Stromal cell of bone marrow (primary cell): ENCODE data around the gene PHYHIPL.

Source experiments
- DNase-seq: peaks from one replicate; pipeline ENCODE4 v3.0.0-alpha.2; 2012; ENCODE audit warnings: low read depth

Gene PHYHIPL

DNA sequence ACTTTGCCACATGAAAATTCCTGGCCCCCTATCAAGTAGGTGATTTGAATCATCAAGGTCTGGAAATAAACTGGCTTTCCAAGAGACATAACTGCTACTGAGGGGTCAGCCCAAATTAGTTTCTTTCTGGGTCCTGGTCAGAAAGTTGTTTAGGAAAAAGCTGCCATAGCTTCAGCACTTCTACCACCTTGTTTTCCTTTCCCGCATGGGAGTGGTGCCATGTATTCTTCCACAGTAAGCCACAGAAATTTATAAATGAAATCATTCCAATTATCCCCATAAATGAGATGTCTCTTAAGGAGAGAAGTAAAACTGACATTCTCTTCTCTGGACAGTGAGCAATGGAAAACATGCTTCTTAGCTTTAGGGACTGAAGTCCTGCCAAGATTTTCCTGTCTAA, 80.8 kb downstream of the PHYHIPL start:
- DNase-seq = no peak

GRCh38 chr10:59258890-59259289, 82.4 kb downstream of the PHYHIPL start:
- DNase-seq = no peak

GRCh38 chr10:59265141-59265540, 88.7 kb downstream of the PHYHIPL start:
- DNase-seq = no peak

- no peak for DNase-seq
Observed at GRCh38 chr10:59266321-59266720, 89.9 kb downstream of the PHYHIPL start.

DNA sequence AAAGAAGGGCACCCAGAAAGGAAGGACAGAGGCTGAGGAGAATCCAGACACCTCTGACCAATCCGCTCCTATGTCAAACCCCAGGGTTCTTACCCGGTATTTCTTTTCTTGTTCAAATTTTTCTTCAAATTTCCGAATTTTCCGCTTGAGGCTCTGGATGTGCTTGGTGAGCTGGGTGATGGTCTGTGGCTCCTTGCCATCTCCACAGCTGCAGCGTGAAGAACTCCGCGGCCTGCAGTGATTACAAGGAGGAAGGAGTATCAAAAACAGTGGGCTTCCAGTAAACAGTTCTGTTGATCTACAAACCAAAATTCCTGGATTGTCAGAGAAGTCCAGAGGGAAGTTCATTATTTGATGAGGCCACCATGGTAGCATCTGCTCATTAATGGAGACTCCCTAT, 92.0 kb downstream of the PHYHIPL start:
- DNase-seq = no peak

DNA sequence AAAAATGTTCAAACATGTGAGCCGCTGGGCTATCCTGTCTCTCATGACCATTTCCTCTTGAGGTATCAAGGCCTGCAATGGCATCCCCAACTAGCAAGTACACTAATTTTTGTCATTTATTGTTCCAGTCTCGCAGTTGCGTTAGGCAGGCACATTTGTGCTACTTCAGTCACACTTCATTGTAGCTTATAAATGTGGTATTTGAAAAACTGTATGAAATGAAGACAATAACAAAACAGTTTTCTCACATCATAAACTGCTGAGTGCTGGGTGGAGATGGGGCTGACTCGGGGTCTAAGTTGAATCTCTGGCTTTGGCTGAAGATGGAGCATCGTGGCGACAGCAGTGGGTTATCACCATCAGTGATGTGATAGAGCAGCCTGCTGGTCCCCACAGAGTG, 93.2 kb downstream of the PHYHIPL start:
- no peak for DNase-seq

GRCh38 chr10:59270492-59270891, 94.0 kb downstream of the PHYHIPL start:
- DNase-seq = no peak

DNA sequence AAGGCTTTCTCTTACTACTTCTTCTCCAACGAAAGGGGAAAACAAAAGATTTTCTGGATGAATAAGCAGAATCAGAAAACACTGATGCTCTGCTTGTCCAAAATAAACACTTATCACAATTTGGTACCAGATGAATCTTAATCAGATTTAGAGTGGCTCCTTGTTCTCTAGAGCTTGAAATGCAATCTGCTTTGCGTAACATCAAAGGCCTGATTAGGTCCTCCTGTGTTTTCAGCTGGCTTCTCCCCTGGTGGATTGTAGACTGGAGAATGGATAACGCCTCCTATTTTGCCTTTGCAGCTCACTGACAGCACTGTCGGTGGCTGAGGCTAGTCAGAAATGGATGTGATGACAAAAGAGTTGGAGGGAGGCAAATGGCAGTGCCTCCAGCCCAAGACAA, 94.7 kb downstream of the PHYHIPL start:
- DNase-seq = no peak

GRCh38 chr10:59272061-59272460, 95.6 kb downstream of the PHYHIPL start:
- DNase-seq = no peak

DNA sequence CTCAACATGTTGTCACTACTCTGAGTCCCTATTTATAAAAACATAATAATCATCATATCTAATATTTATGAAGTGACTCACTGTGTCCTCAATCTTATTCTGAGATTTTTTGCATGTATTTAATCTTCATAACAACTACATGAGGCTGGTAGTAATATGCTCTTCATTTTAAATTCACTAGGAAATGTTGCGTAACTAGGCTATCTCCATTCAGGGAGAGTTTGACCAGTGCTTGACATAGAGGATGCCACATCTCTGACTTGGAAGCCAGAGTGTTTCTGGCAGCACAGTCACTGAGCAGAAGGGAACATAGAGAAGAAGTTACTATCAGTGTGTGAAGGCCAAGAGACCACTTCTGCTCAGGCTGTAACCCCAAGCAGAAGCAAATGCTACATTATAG, 97.0 kb downstream of the PHYHIPL start:
- peak; percentile 30 for DNase-seq

DNA sequence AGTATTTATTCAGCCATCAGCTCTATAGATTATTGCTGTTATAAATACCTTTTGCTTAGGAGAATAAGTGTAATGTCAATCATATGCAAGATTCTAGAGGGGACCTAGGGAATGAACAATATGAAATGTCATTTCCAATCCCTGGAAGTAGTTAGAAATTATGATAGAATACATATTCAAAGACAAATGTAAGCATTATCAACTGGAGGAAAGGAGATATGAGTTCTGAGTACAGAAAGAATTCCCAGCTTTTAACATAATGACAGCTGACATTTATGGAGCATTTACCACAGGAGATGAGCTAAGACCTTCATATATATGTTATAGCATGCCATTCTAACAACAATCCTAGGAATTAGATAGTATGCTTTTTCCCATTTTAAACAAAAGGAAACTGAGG, 99.7 kb downstream of the PHYHIPL start:
- DNase-seq = no peak

DNA sequence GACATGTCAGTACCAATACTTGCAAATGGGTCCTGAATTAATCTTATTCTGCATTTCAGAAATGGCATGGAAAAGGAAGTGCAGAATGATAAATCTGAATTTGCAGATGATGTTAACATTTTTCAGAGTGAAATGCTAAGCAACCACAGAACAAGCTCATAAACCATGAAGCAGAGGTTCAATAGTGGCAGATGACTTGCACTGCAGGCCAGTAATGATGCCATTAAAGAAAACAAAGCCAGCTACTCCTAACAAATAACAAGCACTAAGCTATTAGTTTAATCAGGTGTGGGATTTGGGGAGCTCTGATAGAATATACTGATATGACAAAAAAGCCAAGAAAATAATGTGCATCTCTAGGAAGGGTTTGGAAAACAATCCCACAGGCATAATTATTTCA, 100.5 kb downstream of the PHYHIPL start:
- DNase-seq = no peak

DNA sequence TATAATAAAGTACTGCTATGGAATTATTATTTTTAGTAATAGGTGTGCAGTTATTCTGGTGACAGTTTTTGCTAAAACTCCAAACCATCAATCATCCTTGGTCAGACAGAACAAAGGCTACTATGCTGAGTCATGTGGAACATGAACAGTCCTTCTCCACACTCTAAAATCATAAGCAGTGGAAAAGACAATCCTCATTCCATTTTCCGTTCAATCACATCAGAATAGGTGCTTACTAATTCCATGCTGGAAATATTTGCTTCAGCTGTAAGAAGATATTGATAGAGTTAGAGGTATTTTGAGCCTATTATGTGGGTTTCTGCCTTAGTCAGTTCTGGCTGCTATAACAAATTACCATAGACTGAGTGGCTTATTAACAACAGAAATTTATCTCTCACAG, 103.0 kb downstream of the PHYHIPL start:
- no peak for DNase-seq

DNA sequence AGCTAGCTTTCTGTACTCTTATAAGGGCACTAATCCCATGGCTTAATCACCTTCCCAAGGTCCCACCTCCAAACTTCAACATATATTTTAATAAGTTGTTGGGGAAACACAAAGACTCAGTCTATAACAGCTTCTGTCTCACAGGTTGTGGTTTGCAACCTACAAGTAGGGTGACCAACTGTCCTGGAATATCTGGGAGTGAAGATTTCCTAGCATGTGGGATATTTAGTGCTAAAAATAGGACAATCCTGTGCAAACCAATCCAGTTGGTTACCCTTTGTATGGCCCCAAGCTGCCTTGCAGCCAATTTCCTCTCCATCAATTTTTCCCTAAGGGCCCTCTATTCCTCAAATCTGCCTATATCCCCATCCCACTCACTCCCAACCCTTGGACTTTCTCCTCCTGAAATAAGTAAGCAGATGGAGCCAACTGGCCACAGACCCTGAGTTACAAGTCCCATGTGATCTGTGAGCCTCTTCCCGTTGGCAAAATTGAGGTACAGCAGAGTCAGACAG, 103.6 kb downstream of the PHYHIPL start:
- DNase-seq = no peak

GRCh38 chr10:59281861-59282260, 105.4 kb downstream of the PHYHIPL start:
- no peak for DNase-seq

DNA sequence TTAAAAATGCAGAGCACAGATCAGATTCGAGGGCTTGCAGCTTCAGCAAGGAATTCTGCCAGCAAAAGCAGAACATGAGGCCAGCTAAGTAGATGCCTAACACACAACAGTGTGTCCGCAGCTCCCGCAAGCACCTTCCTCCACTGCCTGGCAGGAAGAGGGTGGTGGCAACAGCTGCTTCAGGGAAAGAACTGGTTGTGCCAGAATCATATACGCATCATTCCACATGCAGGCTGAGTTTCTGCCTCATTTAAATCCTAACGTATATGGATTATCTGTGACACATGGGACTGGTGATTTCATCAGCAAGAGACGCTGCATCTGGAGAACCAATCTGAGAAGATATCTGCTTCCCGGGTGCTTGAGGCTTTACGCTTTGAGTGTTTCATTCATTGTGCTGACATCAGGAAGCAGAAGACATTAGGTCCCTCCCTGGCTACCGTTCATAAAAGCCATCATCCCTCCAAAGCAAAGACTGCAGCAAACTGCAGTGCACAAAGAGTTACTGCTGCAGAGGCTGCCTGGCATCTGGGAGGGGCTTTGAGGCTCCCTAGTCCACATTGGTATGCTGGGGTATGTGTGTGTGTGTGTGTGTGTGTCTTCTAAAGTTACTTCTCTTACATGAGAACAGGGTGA, 107.1 kb downstream of the PHYHIPL start:
- DNase-seq = no peak

DNA sequence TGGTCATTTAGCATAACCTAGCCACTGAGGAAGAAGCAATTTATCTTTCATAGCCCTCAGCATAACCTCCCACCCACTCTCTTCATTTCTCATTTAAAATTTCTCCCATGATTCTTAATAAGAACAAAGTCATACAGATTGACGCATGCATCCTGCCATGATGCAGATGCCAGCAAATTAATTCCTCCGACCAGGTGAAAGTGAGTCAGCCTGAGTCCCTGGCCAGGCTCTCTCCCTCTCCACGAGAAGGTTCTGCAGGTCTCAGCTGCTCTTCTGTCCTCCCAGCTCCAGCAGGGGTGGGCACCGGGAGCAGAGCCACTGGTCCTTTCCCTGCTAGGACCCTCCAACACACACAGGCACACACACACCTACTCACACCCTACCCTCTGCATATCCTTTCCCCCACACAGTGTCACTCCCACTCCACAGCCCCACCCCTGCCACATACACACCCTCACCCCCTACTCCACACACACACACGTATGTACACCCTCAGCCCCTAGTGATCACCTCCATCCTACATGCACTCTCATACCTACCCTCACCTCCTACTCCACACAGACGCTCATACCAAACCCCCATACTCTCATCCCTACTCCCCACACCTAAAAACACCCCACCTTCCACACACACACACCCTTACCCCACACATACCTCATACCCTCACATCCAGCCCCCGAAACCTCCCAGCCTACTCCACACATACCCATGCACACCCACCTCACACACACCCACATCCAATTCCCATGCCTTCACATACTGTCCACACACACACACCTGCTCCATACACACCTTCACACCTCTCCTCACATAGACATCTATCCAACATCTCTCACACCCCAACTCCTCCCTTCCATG, 107.9 kb downstream of the PHYHIPL start:
- DNase-seq = no peak

DNA sequence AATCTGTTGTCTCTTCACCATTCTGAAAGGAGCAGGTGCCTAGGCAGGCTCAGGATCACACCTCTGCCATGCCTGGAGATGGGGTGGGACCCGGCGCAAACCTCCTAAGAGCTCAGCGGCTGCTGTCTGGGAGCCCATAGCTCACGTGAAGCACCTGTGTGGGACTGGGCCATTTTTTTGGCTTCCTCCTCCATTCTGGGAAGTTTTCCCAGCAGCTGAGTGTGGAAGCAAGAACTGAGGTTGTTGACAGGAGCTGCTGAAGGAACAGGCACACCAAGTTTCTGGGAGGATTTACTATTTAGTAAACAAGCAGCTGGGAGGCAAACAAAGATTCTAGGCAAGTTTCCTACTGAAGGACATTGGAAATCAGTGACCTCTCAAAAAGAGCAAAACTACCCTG, 108.6 kb downstream of the PHYHIPL start:
- no peak for DNase-seq

- DNase-seq = no peak
Observed at GRCh38 chr10:59285848-59286247, 109.4 kb downstream of the PHYHIPL start.

GRCh38 chr10:59287587-59288255, 111.3 kb downstream of the PHYHIPL start:
- DNase-seq = no peak

DNA sequence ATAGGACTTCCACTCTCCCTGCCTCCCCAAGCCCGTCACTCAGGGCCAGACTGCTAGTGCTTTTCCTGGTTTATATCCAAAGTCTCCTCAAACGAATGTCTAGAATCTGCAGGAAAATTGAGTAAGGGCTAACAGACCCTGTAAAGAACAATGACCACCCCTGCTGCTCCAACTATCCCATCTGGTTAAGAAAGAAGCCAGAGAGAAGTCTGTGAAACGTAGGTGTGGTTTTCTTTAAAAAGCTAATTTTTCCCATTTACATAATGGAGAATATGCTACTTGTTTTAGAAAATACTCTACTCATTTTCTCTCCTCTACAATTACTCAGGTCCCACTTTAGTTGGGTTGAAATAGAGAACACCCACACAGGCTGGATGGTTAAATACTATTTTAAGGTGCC, 113.4 kb downstream of the PHYHIPL start:
- DNase-seq = no peak

DNA sequence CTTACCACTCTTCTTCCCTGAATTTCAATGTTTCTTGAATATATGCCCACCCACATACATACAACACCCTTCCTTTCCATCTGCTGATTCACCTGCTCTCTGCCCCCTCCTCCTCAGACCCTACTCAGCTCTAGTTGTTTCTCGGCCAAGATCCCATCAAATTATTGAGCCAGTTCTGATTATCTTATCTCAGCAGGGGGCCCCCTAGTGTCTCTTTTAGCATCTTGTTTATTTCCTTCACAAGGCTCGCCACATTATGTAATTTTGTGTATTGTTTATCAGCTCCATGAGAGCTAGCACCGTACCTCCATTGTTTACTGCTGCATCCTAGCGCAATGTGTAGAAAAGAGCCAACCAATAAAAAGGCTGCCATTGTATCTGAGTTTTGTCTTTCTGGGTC, 114.0 kb downstream of the PHYHIPL start:
- DNase-seq = no peak
